ENCODE measurements around the gene NCOA3.

GRCh38 chr20:47687095-47687987 lies 185.7 kb downstream of the NCOA3 start:
- TF ChIP-seq CTCF (IDR thresholded peaks at IDR 0.05) (no peak), POLR2A (IDR thresholded peaks at IDR 0.05) (no peak)
